GM12801 (cell line): ENCODE data around the gene LRP5.

Experiments used
- TF ChIP-seq, protein P1 (sequence below): IDR thresholded peaks from one replicate; pipeline ENCODE4 v1.5.1; 2011; ENCODE audit warnings: control low read depth; ENCODE audit not compliant: insufficient read length; ENCODE audit errors: extremely low read depth

LRP5 gene

DNA sequence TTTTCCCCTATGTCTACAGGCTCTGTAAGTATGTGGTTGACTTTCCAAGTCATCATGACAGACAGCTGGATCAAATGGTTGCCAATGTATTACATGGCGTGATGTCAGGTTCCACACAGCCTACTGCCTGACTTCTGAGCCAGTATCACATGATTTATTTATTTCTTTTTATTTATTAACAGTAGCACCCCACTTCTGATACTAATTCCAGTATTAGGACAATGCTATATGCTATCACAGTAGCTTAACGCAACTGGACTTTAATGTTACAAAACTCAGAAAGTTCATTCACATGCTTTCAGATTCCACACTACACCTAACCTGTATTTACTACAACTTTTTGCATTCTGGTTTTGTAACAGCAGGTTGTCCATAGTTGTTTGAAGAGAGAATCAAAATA lies 22.9 kb upstream of the LRP5 start:
- TF ChIP-seq, protein P1, sequence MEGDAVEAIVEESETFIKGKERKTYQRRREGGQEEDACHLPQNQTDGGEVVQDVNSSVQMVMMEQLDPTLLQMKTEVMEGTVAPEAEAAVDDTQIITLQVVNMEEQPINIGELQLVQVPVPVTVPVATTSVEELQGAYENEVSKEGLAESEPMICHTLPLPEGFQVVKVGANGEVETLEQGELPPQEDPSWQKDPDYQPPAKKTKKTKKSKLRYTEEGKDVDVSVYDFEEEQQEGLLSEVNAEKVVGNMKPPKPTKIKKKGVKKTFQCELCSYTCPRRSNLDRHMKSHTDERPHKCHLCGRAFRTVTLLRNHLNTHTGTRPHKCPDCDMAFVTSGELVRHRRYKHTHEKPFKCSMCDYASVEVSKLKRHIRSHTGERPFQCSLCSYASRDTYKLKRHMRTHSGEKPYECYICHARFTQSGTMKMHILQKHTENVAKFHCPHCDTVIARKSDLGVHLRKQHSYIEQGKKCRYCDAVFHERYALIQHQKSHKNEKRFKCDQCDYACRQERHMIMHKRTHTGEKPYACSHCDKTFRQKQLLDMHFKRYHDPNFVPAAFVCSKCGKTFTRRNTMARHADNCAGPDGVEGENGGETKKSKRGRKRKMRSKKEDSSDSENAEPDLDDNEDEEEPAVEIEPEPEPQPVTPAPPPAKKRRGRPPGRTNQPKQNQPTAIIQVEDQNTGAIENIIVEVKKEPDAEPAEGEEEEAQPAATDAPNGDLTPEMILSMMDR = no peak

DNA sequence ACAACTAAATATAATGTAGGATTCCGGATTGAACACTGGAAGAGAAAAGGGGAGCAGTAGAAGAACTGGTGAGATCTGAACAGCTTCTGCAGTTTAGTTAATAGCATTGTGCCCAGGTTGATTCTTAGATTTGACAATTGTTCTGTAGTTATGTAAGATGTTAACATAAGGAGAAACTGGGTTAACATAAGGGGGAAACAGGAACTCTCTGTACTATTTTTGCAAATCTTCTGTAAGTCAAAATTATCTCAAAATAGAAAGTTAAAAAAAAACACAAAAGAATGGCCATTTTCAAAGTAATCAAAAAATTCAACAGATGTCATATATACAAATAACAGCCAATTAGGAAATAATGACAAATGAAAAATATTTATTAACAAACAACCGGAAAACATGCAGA lies 18.7 kb upstream of the LRP5 start:
- TF ChIP-seq, protein P1 = no peak

DNA sequence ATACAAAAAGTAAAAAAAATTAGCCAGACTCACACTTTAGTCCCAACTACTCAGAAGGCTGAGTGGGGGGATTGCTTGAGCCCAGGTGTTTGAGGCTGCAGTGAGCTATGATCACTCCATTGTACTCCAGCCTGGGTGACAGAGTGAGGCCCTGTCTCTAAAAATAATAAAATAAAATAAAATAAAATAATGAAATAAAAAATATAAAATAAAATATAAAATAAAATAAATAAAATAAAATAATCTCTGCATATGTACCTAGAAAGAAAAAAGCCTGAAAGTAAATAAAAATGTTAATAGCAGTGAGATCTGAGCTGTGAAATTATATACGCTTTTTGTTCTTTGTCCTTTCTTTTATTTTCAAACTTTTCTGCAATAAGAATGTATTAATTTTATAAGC lies 17.1 kb upstream of the LRP5 start:
- TF ChIP-seq, protein P1 = no peak

DNA sequence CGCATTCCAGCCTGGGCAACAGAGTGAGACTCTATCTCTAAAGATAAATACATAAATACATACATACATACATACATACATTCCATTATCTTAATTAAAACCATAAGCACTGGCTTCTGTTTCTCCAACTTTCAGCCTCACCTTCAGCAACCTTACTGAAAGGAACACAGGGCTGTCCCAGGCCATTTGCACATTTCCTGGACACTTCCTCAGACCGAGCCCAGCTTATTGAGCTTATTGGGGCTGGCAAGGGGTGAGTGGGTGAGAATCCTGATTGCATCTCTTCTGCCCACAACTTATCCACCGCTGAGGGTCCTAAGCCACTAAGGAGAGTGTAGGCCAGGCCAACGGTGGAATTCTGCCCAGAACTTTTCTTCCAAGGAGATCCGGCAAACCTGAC lies 16.5 kb upstream of the LRP5 start:
- TF ChIP-seq, protein P1 = no peak

DNA sequence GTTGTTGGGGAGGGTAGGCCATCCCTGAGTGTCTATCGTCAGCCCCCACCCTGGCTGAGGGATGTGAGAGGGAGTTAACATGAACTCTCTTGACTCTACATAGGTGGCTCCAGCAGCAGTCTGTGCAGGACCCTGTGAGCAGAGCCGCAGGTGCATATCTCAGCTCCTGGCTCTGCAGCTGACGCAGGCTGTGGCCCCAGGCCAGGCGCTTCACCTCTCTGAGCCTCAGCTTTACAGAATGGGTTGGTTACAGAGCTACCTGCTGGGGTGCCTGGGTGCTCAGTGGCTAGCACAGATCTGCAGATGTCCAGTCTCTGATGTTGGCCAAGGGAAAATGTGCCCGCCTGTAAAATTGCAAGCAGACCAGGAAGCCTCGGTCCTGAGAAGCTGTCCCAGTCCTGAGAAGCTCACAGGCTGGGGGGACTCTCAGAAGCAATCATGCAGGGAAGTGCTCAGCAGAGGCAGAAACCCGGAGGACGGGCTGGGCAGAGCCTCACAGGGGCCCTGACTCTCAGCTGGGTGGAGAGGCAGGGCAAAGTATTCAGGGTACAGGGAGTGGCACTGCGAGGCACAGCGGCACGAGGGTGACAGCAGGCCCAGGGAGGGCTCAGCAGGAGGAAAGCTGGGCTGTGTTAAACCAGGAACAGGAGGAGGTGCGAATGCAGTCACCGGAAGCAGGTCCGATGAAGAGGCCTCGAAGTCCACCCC lies 15.9 kb upstream of the LRP5 start:
- TF ChIP-seq, protein P1 = no peak

DNA sequence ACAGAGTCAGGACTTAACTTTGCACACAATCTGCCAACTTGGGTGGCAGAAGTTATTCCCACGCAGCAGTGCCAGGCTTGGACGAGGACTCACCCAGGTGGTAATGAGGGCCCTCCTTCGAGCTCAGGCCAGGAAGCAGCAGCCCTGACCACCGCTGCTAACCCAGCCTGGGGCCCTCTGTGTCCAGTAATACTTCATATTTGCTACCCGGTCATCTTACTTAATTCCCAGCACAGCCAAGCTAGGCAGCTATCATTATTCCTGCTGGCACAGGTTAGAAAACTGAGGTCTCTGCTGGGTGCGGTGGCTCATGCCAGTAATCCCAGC lies 15.4 kb upstream of the LRP5 start:
- TF ChIP-seq, protein P1 = no peak

DNA sequence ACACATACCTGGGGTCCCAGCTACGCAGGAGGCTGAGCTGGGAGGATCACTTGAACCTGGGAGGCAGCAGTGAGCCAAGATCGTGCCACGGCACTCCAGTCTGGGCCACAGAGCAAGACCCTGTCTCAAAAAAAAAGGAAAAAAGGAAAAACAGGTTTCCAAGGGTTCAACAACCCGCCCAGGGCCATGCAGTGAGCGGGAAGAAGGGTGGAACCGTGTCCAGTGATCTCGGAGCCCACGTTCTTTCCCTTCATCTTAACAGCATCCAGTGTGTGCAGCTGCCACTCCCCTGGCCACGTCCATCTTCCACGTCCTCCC lies 14.9 kb upstream of the LRP5 start:
- TF ChIP-seq, protein P1 = no peak
